ENCODE data around the gene SLC49A3. TPM values are rescaled to one million over a fixed set of nuclear protein-coding genes. Genes with fewer than 3 reads are reported as not detected.
A peak's percentile ranks its signal among the peaks of the same experiment; 100 is the strongest.

The SLC49A3 gene
- total RNA-seq, 1 experiment from 2014 or later: not detected

- peak in 1 of 2 experiments; percentile 20 for DNase-seq
- Histone ChIP-seq H3K27ac (no peak overlapping the region), H3K4me3 (no peak overlapping the region)
These were observed 37.9 kb upstream of the SLC49A3 start for GRCh38 chr4:726838-727237.

GRCh38 chr4:726235-726787 lies 37.4 kb upstream of the SLC49A3 start:
- peaks cover 35% of the 10 kb centered on the region for H3K4me1 ChIP-seq
- H3K27ac ChIP-seq: no peak overlapping the region
- H3K27me3 ChIP-seq: no peaks in the 10 kb centered on the region
- peaks cover 28% of the 10 kb centered on the region for H3K36me3 ChIP-seq
- H3K4me3 ChIP-seq: no peak overlapping the region
- DNase-seq: no peak
- H3K9me3 ChIP-seq (replicated peaks): peaks cover 7% of the 10 kb centered on the region; the same call in 1 of the 2 replicates

More at GRCh38 chr4:726838-727237, 37.9 kb upstream of the SLC49A3 start:
- H3K27me3 ChIP-seq: no peaks in the 10 kb centered on the region
- peaks cover 35% of the 10 kb centered on the region for H3K4me1 ChIP-seq
- peaks cover 6% of the 10 kb centered on the region; the same call in 1 of the 2 replicates for H3K9me3 ChIP-seq (replicated peaks)
- peaks cover 27% of the 10 kb centered on the region for H3K36me3 ChIP-seq

GRCh38 chr4:725391-726234 lies 36.7 kb upstream of the SLC49A3 start:
- no peak for DNase-seq
- H3K4me3 ChIP-seq: no peak overlapping the region
- H3K27me3 ChIP-seq: no peaks in the 10 kb centered on the region
- H3K36me3 ChIP-seq: peaks cover 21% of the 10 kb centered on the region
- no peak overlapping the region for H3K27ac ChIP-seq
- peaks cover 35% of the 10 kb centered on the region for H3K4me1 ChIP-seq
- H3K9me3 ChIP-seq (replicated peaks): peaks cover 4% of the 10 kb centered on the region; the same call in 1 of the 2 replicates

GRCh38 chr4:723751-724530 lies 35.0 kb upstream of the SLC49A3 start:
- H3K4me1 ChIP-seq: peaks cover 20% of the 10 kb centered on the region
- H3K27ac ChIP-seq: peak overlapping the region; percentile 88
- peak; percentile 93 to 95 for DNase-seq
- H3K36me3 ChIP-seq: peaks cover 19% of the 10 kb centered on the region
- H3K9me3 ChIP-seq (replicated peaks): 0 out of 2 replicates have a peak, but pooled peaks cover 2% of the 10 kb centered on the region
- peak overlapping the region; percentile 22 for H3K4me3 ChIP-seq
- no peaks in the 10 kb centered on the region for H3K27me3 ChIP-seq

DNA sequence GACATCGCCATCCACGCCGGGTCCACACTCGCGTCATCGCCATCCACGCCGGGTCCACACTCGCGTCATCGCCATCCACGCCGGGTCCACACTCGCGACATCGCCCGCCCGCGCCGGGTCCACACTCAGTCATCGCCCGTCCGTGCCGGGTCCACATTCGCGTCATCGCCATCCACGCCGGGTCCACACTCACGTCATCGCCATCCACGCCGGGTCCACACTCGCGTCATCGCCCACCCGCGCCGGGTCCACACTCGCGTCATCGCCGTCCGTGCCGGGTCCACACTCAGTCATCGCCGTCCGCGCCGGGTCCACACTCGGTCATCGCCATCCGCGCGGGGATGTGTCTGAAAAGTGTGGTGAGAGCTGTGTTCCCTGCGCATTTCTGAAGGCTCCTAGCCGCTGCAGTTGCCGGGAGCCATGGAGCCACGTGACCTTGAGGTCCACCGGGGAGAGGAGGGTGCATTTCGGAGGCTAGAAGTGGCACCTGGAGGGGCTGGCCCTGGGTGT lies 34.0 kb upstream of the SLC49A3 start:
- H3K27me3 ChIP-seq: no peaks in the 10 kb centered on the region
- 0 out of 2 replicates have a peak, but pooled peaks cover 2% of the 10 kb centered on the region for H3K9me3 ChIP-seq (replicated peaks)
- H3K4me3 ChIP-seq: no peak overlapping the region
- peaks cover 16% of the 10 kb centered on the region for H3K4me1 ChIP-seq
- H3K36me3 ChIP-seq: peaks cover 15% of the 10 kb centered on the region
- no peak for DNase-seq
- peak overlapping the region; percentile 88 for H3K27ac ChIP-seq

GRCh38 chr4:722169-722725 lies 33.3 kb upstream of the SLC49A3 start:
- H3K9me3 ChIP-seq (replicated peaks): 0 out of 2 replicates have a peak, but pooled peaks cover 2% of the 10 kb centered on the region
- H3K4me3 ChIP-seq: no peak overlapping the region
- H3K27me3 ChIP-seq: no peaks in the 10 kb centered on the region
- H3K27ac ChIP-seq: no peak overlapping the region
- peaks cover 16% of the 10 kb centered on the region for H3K4me1 ChIP-seq
- peaks cover 11% of the 10 kb centered on the region; the same call in 1 of the 2 replicates for H3K36me3 ChIP-seq
- no peak for DNase-seq

GRCh38 chr4:721261-722168 lies 32.6 kb upstream of the SLC49A3 start:
- H3K4me3 ChIP-seq: no peak overlapping the region
- no peak for DNase-seq
- 0 out of 2 replicates have a peak, but pooled peaks cover 2% of the 10 kb centered on the region for H3K9me3 ChIP-seq (replicated peaks)
- no peak overlapping the region for H3K27ac ChIP-seq
- peaks cover 11% of the 10 kb centered on the region; the same call in 1 of the 2 replicates for H3K36me3 ChIP-seq
- no peaks in the 10 kb centered on the region for H3K27me3 ChIP-seq
- peaks cover 12% of the 10 kb centered on the region for H3K4me1 ChIP-seq

DNA sequence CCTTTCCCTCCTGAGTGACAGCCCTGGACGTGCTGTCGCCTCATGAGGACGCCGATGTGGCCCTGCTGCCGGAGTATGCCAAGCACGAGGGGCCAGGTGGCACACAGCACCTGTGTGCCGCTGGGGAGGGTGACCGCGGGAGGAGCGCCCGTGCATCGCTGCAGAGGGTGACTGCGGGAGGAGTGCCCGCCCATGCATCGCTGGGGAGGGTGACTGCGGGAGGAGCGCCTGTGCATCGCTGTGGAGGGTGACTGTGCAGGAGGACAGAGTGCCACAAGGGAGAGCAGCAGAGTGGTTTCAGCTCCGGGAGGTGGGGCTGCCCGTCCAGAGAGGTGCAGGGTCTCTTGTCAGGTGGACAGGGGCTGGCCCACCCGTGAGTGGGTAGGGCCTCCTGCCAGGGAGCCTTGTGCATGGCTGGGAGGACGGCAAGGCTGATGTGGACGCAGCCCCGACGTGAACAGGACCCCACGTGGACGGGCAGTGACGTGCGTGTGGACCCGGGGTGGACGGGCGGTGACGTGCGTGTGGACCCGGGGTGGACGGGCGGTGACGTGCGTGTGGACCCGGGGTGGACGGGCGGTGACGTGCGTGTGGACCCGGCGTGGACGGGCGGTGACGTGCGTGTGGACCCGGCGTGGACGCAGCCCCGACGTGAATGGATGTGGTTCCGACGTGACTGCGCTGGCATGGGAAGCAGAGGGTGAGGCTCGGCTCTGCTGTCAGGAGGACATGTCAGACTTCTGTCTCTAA lies 31.3 kb upstream of the SLC49A3 start:
- peaks cover 12% of the 10 kb centered on the region for H3K4me1 ChIP-seq
- peaks cover 11% of the 10 kb centered on the region; the same call in 1 of the 2 replicates for H3K36me3 ChIP-seq
- no peak overlapping the region for H3K27ac ChIP-seq
- no peak for DNase-seq
- H3K27me3 ChIP-seq: no peaks in the 10 kb centered on the region
- no peak overlapping the region for H3K4me3 ChIP-seq
- H3K9me3 ChIP-seq (replicated peaks): 0 out of 2 replicates have a peak, but pooled peaks cover 2% of the 10 kb centered on the region

GRCh38 chr4:718460-718859 lies 29.5 kb upstream of the SLC49A3 start:
- Histone ChIP-seq H3K4me1 (peaks cover 5% of the 10 kb centered on the region; the same call in 1 of the 2 replicates), H3K27me3 (no peaks in the 10 kb centered on the region), H3K4me3 (no peak overlapping the region), H3K9me3 (replicated peaks) (0 out of 2 replicates have a peak, but pooled peaks cover 2% of the 10 kb centered on the region), H3K27ac (no peak overlapping the region), H3K36me3 (peaks cover 22% of the 10 kb centered on the region)
- DNase-seq: no peak

DNA sequence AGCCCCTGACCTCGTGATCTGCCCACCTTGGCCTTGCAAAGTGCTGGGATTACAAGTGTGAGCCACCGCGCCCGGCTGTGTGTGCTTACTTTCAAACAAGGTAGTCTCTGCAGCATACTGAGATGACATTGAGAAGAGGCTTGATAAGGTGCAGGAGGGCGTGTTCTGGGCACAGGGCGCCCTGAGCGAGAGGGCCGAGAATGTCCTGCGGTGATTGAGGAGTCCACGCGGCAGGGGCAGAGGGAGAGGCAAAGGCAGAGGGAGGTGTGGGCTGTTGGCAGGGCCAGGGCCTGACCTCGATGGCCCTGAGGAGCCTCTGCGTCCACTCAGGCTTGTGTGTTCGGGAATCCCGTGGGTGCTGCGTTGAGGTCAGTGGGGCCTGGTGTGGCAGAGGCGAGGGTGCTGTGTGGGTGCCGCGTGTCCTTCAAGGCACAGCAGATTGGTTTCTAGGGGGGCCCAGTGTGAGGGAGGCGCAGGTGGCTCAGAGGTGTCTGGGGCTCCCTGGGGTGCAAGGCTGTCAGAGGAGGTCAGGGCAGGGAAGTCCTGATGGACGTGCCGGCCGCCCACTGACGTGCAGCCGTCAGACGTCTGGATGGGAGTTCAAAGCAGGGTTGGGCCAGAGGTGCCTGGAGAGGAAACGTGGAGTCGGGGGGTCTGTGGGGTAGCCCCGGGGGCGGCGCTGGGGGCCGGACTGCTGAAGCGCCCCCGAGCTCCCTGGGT lies 28.8 kb upstream of the SLC49A3 start:
- Histone ChIP-seq H3K4me1 (no peaks in the 10 kb centered on the region), H3K36me3 (peaks cover 22% of the 10 kb centered on the region), H3K27me3 (no peaks in the 10 kb centered on the region), H3K9me3 (replicated peaks) (0 out of 2 replicates have a peak, but pooled peaks cover 2% of the 10 kb centered on the region), H3K27ac (no peak overlapping the region), H3K4me3 (no peak overlapping the region)
- DNase-seq: no peak

DNA sequence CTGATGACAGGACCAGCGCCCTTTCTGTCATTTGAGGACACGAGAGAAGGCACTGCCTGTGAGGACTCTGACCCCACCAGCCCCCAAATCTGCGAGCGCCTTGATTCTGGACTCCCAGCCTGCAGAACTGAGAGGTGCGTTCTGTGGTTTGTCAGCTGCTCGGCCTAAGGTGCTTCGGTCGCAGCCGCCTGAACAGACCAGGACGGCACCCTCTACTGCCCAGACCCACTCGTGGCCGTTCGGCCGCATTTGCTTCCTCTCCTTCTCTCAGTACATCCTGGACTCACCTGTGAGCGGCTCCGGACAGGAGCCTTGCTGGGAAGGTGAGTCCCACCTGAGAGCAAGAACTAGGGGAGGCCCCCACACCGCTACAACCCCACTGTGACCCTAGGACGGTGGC lies 25.1 kb upstream of the SLC49A3 start:
- Histone ChIP-seq H3K27ac (no peak overlapping the region), H3K27me3 (no peaks in the 10 kb centered on the region), H3K4me3 (no peak overlapping the region), H3K9me3 (replicated peaks) (no peaks in the 10 kb centered on the region), H3K4me1 (no peaks in the 10 kb centered on the region), H3K36me3 (peaks cover 33% of the 10 kb centered on the region)
- DNase-seq: no peak

DNA sequence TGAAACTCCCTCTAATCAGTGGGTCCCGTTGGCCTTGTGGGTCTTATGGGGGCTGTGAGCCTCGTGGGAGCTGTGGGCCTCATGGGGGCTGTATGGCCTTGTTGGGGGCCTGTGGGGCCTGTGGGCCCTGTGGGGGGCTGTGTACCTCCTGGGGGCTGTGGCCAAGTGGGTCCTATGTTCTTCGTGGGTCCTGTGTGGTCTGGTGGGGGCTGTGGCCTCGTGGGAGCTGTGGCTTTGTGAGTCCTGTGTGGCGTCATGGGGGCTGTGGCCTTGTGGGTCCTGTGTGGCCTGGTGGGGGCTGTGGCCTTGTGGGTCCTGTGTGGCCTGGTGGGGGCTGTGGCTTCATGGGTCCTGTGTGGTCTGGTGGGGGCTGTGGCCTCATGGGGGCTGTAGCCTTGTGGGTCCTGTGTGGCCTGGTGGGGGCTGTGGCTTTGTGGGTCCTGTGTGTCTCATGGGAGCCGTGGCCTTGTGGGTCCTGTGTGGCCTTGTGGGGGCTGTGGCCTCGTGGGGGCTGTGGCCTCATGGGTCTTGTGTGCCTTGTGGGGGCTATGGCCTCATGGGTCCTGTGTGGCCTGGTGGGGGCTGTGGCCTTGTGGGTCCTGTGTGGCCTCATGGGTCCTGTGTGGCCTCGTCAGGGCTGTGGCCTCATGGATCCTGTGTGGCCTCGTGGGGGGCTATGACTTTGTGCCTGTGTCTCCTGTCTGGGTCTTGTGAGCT lies 24.1 kb upstream of the SLC49A3 start:
- no peaks in the 10 kb centered on the region for H3K9me3 ChIP-seq (replicated peaks)
- DNase-seq: no peak
- no peak overlapping the region for H3K27ac ChIP-seq
- no peaks in the 10 kb centered on the region for H3K4me1 ChIP-seq
- H3K4me3 ChIP-seq: no peak overlapping the region
- no peaks in the 10 kb centered on the region for H3K27me3 ChIP-seq
- peaks cover 42% of the 10 kb centered on the region for H3K36me3 ChIP-seq
